Heart left ventricle (tissue), 13 donors: ENCODE results near the gene NFIX.

ENCODE experiments used
- CTCF ChIP-seq, 12 donors: fragments of 200-600 bp; sonication (generic) in 4 of 12; IDR thresholded peaks; one replicate each; pipeline versions ENCODE4 v1.5.0 to v1.8.0; 2018 to 2022; ENCODE audit warnings: antibody characterized with exemption in 12 of 12, mild to moderate bottlenecking in 5 of 12
- POLR2A ChIP-seq, 2 donors: fragments of 450-650 bp; IDR thresholded peaks; one replicate each; pipeline ENCODE4 v1.6.1; 2017; ENCODE audit warnings: antibody characterized with exemption in 2 of 2, mild to moderate bottlenecking in 2 of 2, moderate library complexity in 2 of 2
- donor health status: ischemic (EF 13 %, LVEDD 7.1; RV severe dilation, severe dysfunction).
- donor health status: DM: no; HTN: yes; CAD: no.
- donor health status: DM: no; HTN: no; CAD: no.
- donor health status: ischemic (EF 25% LVEDD 6.9; RV normal size, moderate dysfunction).
- donor health status: ischemic (EF 25% LVEDD 5.7; RV mildly dilated, moderate dysfunction).
- donor health status: ischemic (EF 35%, LVEDD 5.7; RV mildly dilated, moderate dysfunction).
- donor health status: nonischemic (EF 11% LVEDD 7.7; RV severe dilation, severe dysfunction).
- donor health status: DM: yes; HTN: yes; CAD: no.
- donor health status: PGD.
- donor health status: ischemic (EF 29% LVEDD 5.4; RV normal size, mild dysfunction).
- donor health status: nonischemic (EF 23%, LVEDD 6.1; RV moderate dilation, normal function).

DNA sequence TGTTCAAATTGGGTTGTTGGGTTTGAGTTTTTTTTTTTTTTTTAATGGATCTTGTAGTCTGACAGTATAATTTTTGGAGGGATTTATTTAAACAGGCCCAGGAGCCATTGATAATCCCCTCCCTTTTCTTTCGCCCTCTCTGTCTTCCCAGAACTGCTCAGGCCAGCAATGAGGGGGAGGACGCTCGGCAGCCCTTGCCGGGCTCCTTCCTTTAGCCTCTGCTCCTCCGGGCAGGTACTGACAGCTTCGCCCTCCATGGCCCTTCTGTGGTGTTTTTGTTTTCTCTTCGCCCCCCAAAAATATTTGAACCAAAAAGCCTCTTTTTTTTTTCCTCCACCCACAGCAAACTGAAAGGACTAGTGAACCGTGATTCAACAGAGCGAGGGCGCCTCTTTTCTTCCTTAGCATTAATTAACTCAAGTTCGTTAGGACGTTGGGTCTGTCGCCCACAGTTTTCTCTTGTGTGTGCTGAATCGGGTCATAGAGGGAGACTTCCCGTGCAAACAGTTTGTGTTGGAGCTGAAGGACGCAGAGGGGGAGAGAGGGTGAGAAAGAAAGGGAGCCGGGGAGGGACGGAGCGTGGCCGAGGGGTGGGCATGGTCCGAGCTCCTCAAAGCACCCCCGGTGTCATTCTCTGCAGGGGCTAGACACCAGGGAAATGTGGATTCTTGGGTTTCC, 21.5 kb downstream of the NFIX start:
- TF ChIP-seq CTCF (IDR thresholded peaks at IDR 0.05) (no peak), POLR2A (IDR thresholded peaks at IDR 0.05) (no peak)
